RWPE1 (cell line): ENCODE measurements around the gene PRPF6.
A peak's percentile ranks its signal among the peaks of the same experiment; 100 is the strongest.

ENCODE experiments used
- CTCF ChIA-PET: fragments of 350-600 bp; sonication (Branson Sonifier 250); formaldehyde crosslinking; extraction: SDS; loops from one replicate; lab custom pipeline; 2021; lab: Yijun Ruan, JAX
- POLR2A ChIA-PET: fragments of 400-600 bp; formaldehyde crosslinking; extraction: SDS; loops from one replicate; lab custom pipeline; 2020; ENCODE audit warnings: antibody characterized with exemption; ENCODE audit not compliant: low non-redundant PET; lab: Yijun Ruan, JAX
- DNase-seq: peaks from one replicate; pipeline ENCODE4 v3.0.0; 2012; ENCODE audit warnings: low spot score
- H3K27ac ChIP-seq: fragments of 450-650 bp; 2 replicates; pipeline ENCODE4 v1.5.1; 2017
- TF ChIP-seq, protein P1 (sequence below): fragments of 450-650 bp; conservative IDR thresholded peaks from 2 replicates; pipeline ENCODE4 v1.5.1; 2017; ENCODE audit warnings: low read depth, mild to moderate bottlenecking

PRPF6 gene

DNA sequence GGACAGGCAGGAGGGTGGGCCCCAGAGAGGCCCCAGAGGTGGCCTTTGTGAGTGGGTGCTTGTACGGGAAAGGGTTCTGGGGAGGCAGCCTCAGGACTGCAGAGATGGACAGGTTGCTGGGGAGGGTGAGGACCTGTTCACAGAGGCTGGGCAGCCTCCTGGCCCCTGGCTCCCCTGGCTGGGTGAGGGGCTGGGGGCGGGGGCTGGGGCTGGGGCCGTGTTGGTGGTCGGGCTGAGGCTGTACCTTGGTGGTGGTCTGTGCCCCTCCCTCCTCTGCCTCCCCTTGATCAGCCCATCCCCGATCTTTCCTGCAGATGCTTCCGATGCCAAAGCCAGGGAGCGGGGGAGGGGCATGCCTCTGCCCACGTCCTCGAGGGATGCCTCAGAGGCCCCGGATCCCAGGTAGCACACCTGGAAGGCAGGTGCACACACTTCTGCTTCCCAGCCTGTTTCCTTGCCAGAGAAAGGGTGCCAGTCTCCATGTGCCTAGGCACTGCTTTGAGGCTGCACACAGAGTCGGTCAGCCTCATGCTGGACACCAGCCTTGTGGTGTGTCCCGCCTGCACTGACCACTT is 86.9 kb downstream of the PRPF6 start:
- H3K27ac ChIP-seq = peak overlapping the region; percentile 83
- TF ChIP-seq, protein P1, sequence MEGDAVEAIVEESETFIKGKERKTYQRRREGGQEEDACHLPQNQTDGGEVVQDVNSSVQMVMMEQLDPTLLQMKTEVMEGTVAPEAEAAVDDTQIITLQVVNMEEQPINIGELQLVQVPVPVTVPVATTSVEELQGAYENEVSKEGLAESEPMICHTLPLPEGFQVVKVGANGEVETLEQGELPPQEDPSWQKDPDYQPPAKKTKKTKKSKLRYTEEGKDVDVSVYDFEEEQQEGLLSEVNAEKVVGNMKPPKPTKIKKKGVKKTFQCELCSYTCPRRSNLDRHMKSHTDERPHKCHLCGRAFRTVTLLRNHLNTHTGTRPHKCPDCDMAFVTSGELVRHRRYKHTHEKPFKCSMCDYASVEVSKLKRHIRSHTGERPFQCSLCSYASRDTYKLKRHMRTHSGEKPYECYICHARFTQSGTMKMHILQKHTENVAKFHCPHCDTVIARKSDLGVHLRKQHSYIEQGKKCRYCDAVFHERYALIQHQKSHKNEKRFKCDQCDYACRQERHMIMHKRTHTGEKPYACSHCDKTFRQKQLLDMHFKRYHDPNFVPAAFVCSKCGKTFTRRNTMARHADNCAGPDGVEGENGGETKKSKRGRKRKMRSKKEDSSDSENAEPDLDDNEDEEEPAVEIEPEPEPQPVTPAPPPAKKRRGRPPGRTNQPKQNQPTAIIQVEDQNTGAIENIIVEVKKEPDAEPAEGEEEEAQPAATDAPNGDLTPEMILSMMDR = no peak
- POLR2A ChIA-PET = interaction anchor here (1.2 kb wide), 1 partner anchor 10 kb away, joined by 3 read pairs; no protein-coding TSS in a partner anchor
- CTCF ChIA-PET = interaction anchor here (0.7 to 2.8 kb wide), 3 partner anchors 16 to 48 kb away, joined by 3 to 28 read pairs (median 5); partner anchors contain the start of gene LKAAEAR1
- DNase-seq = no peak

DNA sequence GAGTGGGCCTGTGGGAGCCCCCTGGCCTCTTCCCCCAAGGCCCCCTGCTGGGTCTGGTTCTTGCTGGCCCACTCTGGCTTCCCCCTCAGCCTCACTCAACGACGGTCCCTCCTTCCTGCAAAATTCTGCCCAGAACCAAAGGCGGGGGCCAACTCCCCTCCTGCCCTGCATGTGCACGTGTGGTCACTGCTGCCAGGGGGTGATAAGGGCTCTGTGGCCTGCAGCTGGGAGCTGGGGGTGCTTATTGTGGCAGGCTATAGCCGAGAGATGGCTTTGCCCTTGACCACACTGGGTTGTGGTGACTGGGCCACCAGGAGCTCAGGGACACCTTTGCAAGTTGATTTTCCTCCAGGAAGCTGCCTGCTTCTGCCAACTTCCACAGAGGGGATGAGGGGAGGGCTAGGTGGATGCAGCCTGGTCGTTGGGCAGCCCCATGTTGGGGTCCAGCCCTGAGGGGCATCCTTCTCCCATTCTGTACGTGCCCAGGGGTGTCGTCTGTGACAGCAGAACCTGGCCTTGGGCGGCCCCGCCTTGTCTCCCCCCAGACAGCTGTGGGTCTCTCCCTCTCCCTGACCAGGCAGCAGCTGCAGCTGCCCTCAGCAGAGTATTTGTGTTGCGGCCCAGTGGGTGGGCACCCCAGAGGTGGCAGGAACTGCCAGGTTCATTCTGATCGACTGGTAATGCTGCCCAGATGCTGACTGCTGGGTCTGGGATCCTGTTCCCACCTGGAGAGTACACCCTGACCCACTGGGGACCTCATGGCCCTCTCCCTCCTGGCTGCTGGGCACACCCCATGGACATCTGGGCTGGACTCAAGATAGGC is 87.7 kb downstream of the PRPF6 start:
- POLR2A ChIA-PET = interaction anchor here (1.2 kb wide), 1 partner anchor 9 kb away, joined by 3 read pairs; no protein-coding TSS in a partner anchor

DNA sequence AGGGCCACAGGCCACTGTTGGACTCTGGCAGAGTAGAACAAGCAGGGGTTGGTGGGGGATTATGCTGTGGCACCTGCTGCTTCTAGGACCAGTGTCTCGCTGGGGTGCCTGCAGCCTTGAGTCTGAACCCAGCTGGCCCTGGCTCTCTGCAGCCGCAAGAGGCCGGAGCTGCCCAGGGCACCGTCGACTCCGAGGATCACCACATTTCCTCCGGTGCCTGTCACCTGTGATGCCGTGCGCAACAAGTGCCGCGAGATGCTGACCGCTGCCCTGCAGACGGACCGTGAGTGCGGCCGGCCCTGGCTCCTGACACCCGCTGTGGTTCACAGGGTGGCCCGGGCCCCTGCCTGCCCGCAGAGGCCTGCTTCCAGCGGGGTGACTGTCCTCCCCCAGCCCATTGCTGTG is 88.3 kb downstream of the PRPF6 start:
- ChIA-PET POLR2A (no interaction called here), CTCF (interaction anchor here (0.6 to 2.8 kb wide), 11 partner anchors 11 to 159 kb away, joined by 3 to 38 read pairs (median 5); partner anchors contain the start of genes LKAAEAR1, OPRL1 and RGS19)
- no peak for DNase-seq
- TF ChIP-seq, protein P1 = no peak
- 0 out of 2 replicates have a peak overlapping the region, but pooled peaks have one; percentile 0 for H3K27ac ChIP-seq

More for the DNA sequence above, 87.7 kb downstream of the PRPF6 start:
- CTCF ChIA-PET = interaction anchor here (0.6 to 2.8 kb wide), 11 partner anchors 11 to 632 kb away, joined by 3 to 38 read pairs (median 5); partner anchors contain the start of genes LKAAEAR1, OPRL1 and RGS19
- no peak for DNase-seq
- TF ChIP-seq, protein P1 = no peak
- 0 out of 2 replicates have a peak overlapping the region, but pooled peaks have one; percentile 0 for H3K27ac ChIP-seq

DNA sequence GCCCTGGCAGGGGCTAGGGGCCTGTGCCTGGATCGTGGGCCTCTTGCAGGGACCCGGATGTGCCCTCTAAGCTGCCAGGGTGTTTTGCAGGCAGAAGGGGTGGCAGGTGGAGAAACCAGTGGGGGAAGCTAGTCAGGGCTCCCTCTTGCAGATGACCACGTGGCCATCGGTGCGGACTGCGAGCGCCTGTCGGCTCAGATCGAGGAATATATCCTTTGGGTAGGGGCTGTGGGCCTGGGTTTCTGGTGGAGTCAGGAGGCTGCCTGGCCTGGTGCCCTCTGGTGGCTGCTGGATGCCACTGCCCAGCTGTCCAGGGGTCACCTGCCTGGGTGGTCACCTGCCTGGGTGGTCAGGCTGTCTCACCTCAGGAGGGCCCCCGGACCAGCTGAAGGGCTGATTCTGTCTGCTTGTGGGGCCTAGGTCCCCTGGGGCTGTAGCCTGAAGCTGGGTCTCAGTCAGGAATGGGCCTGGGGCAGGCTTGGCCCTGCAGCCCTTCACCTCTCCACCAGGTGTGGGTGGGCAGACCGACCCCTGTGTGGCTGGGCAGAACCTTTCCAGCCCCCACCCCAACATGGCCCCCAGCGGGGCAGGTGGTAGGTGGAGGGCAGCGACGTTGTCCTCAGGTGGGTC is 88.8 kb downstream of the PRPF6 start:
- POLR2A ChIA-PET = no interaction called here
- TF ChIP-seq, protein P1 = peak; percentile 95
- no peak overlapping the region for H3K27ac ChIP-seq
- DNase-seq = peak; percentile 72
- CTCF ChIA-PET = interaction anchor here (0.6 to 2.8 kb wide), 14 partner anchors 10 to 159 kb away, joined by 3 to 38 read pairs (median 4); partner anchors contain the start of genes LKAAEAR1, OPRL1 and RGS19

DNA sequence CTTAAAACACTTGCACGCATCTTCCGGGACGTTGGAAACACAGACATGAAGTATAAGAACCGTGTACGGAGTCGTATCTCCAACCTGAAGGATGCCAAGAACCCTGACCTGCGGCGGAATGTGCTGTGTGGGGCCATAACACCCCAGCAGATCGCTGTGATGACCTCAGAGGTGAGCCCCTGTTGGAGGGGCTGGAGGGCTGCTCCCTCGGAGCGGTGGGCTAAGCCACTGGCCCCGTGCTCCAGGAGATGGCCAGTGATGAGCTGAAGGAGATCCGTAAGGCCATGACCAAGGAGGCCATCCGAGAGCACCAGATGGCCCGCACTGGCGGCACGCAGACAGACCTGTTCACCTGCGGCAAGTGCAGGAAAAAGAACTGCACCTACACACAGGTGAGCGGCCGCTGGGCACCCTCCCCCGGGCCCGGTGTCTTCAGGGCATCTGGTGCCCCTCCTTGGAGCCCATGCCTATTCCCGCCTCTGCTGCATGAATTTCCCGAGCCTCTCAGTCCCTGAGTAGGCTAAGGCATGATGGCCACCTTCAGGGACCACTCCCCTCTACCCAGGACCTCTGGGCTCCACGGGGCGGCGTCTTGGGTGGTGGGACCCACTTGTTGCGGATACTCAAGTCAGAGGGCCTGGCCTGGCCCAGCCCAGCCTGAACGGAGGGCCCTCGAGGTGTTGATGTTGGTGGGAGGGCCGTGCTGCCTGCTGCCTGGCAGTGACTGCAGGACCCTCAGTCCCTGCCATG is 89.5 kb downstream of the PRPF6 start:
- POLR2A ChIA-PET = no interaction called here
- DNase-seq = no peak
- TF ChIP-seq, protein P1 = no peak
- H3K27ac ChIP-seq = no peak overlapping the region
- CTCF ChIA-PET = interaction anchor here (0.6 to 2.8 kb wide), 12 partner anchors 10 to 51 kb away, joined by 3 to 38 read pairs (median 4); partner anchors contain the start of genes OPRL1 and RGS19
